WTC11 (cell line): ENCODE measurements around the gene PGRMC2. TPM values are rescaled to one million over a fixed set of nuclear protein-coding genes. Genes with fewer than 3 reads are reported as not detected.

Experiments used
- ATAC-seq: fragments of 200-7000 bp; cut with Tn5 transposase; 2 replicates; pipeline ENCODE4 v1.10.0; 2021; ENCODE audit warnings: mild to moderate bottlenecking, moderate library complexity
- CTCF ChIA-PET: fragments of 300-600 bp; sonication (Branson Sonifier 250); formaldehyde crosslinking; loops from one replicate; lab custom pipeline; 2021; ENCODE audit warnings: antibody characterized with exemption; lab: Charles Lee
- POLR2A ChIA-PET: fragments of 350-600 bp; sonication (Branson Sonifier 250); formaldehyde crosslinking; loops from one replicate; lab custom pipeline; 2021; ENCODE audit warnings: antibody characterized with exemption; lab: Charles Lee
- DNase-seq: peaks from one replicate; pipeline ENCODE4 v3.0.0; 2021; ENCODE audit warnings: low spot score
- H3K27ac Mint-ChIP-seq: 2 replicates; pipeline ENCODE4 v1.8.0; 2021; ENCODE audit warnings: mixed read lengths
- H3K27me3 Mint-ChIP-seq: 2 replicates; pipeline ENCODE4 v1.8.0; 2021; ENCODE audit warnings: low read depth, mild to moderate bottlenecking, moderate library complexity, mixed read lengths
- H3K36me3 Mint-ChIP-seq: 2 replicates; pipeline ENCODE4 v1.8.0; 2021; ENCODE audit warnings: mixed read lengths
- H3K4me1 Mint-ChIP-seq: 2 replicates; pipeline ENCODE4 v1.8.0; 2022; ENCODE audit warnings: mixed read lengths
- H3K4me3 Mint-ChIP-seq: 2 replicates; pipeline ENCODE4 v1.8.0; 2021; ENCODE audit warnings: mild to moderate bottlenecking, moderate library complexity, mixed read lengths
- H3K9me3 Mint-ChIP-seq: 2 replicates; pipeline ENCODE4 v1.8.0; 2021; ENCODE audit warnings: mixed read lengths
- ATF2 ChIP-seq: sonication (generic); formaldehyde crosslinking; IDR thresholded peaks from 2 replicates; pipeline ENCODE4 v1.8.1; 2022; ENCODE audit warnings: low read depth, missing genetic modification reagents, borderline replicate concordance
- CBFB ChIP-seq: sonication (generic); formaldehyde crosslinking; IDR thresholded peaks from 2 replicates; pipeline ENCODE4 v1.8.1; 2022; ENCODE audit warnings: mild to moderate bottlenecking, low read depth, missing genetic modification reagents
- CREM ChIP-seq: sonication (generic); formaldehyde crosslinking; IDR thresholded peaks from 2 replicates; pipeline ENCODE4 v1.8.1; 2022; ENCODE audit warnings: mild to moderate bottlenecking, missing genetic modification reagents, moderate library complexity
- CTCF ChIP-seq: fragments of 200-600 bp; IDR thresholded peaks from 2 replicates; pipeline ENCODE4 v1.8.0; 2022; ENCODE audit warnings: antibody characterized with exemption
- ETV6 ChIP-seq: sonication (generic); formaldehyde crosslinking; IDR thresholded peaks from 2 replicates; pipeline ENCODE4 v1.8.1; 2022; ENCODE audit warnings: mild to moderate bottlenecking, missing genetic modification reagents
- FOXP1 ChIP-seq: sonication (generic); formaldehyde crosslinking; IDR thresholded peaks from 2 replicates; pipeline ENCODE4 v1.8.0; 2022; ENCODE audit warnings: missing genetic modification reagents, mild to moderate bottlenecking, moderate library complexity, borderline replicate concordance
- FOXP4 ChIP-seq: sonication (generic); formaldehyde crosslinking; IDR thresholded peaks from 2 replicates; pipeline ENCODE4 v1.8.0; 2022; ENCODE audit warnings: mild to moderate bottlenecking, missing genetic modification reagents
- HMGXB4 ChIP-seq: sonication (generic); formaldehyde crosslinking; IDR thresholded peaks from 2 replicates; pipeline ENCODE4 v1.8.1; 2023; ENCODE audit warnings: mild to moderate bottlenecking, moderate library complexity, missing genetic modification reagents
- IRF2 ChIP-seq: sonication (generic); formaldehyde crosslinking; IDR thresholded peaks from 2 replicates; pipeline ENCODE4 v1.8.0; 2022; ENCODE audit warnings: low read depth, missing genetic modification reagents, borderline replicate concordance
- MAX ChIP-seq: sonication (generic); formaldehyde crosslinking; IDR thresholded peaks from 2 replicates; pipeline ENCODE4 v1.8.0; 2022; ENCODE audit warnings: mild to moderate bottlenecking, missing genetic modification reagents
- NFATC4 ChIP-seq: fragments of 250-450 bp; sonication (Bioruptor Pico); IDR thresholded peaks from 2 replicates; pipeline ENCODE4 v1.9.0; 2021; ENCODE audit warnings: mild to moderate bottlenecking
- NR2C2 ChIP-seq: sonication (generic); formaldehyde crosslinking; IDR thresholded peaks from 2 replicates; pipeline ENCODE4 v1.8.0; 2022; ENCODE audit warnings: mild to moderate bottlenecking, missing genetic modification reagents
- SOX15 ChIP-seq: fragments of 250-450 bp; sonication (Bioruptor Pico); IDR thresholded peaks from 2 replicates; pipeline ENCODE4 v1.9.0; 2021; ENCODE audit warnings: mild to moderate bottlenecking
- ZNF232 ChIP-seq: sonication (generic); formaldehyde crosslinking; IDR thresholded peaks from 2 replicates; pipeline ENCODE4 v1.8.0; 2022; ENCODE audit warnings: mild to moderate bottlenecking, missing genetic modification reagents
- ZNF263 ChIP-seq: sonication (generic); formaldehyde crosslinking; IDR thresholded peaks from 2 replicates; pipeline ENCODE4 v1.8.1; 2022; ENCODE audit warnings: low read depth, mild to moderate bottlenecking, moderate library complexity, missing genetic modification reagents
- total RNA-seq: library from RNA; stranded (reverse); gene quantifications from 3 replicates; pipeline ENCODE4 v1.2.3, GENCODE V29; 2021
- TF ChIP-seq, protein P1 (sequence below): sonication (generic); formaldehyde crosslinking; IDR thresholded peaks from 2 replicates; pipeline ENCODE4 v1.8.1; 2022; ENCODE audit warnings: missing genetic modification reagents, borderline replicate concordance
- TF ChIP-seq, protein P2 (sequence below): sonication (generic); formaldehyde crosslinking; IDR thresholded peaks from 2 replicates; pipeline ENCODE4 v1.8.0; 2022; ENCODE audit warnings: mild to moderate bottlenecking, missing genetic modification reagents
- TF ChIP-seq, protein P3 (sequence below): sonication (generic); formaldehyde crosslinking; IDR thresholded peaks from 2 replicates; pipeline ENCODE4 v1.8.0; 2022; ENCODE audit warnings: missing genetic modification reagents

Gene PGRMC2
- total RNA-seq, 1 experiment from 2014 or later, result 68.2 TPM

DNA sequence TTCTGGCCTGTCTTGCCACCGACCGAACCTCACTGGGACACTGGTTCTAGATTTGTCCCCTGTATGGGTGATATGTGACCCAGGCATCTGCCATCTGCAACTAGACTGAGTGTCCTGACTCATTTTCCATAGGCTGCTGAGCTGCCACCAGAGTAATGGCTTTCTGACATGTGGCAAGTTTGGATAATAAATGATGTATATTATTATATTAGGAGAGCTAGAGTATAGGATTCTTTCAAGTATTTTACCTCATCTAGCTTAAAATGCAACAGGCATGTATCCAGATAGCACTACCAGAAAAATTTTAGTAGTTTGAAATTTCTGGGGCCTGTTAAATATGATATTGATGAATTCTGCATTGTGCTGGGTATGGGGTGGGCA is 15.8 kb upstream of the PGRMC2 start (continued):
- no peak for TF ChIP-seq ATF2
- TF ChIP-seq FOXP1, result no peak
- TF ChIP-seq CBFB, result no peak
- no peak for TF ChIP-seq CTCF
- no peak for TF ChIP-seq SOX15
- no peak for TF ChIP-seq MAX (CRISPR knock-in tag)
- TF ChIP-seq, all 79 proteins: peak for 0

- CTCF ChIA-PET, result no interaction called here
- Mint-ChIP-seq H3K27me3 (no peaks in the 10 kb centered on the region), H3K4me1 (peaks cover 17% of the 10 kb centered on the region), H3K36me3 (peaks cover 7% of the 10 kb centered on the region), H3K4me3 (no peak overlapping the region), H3K9me3 (no peaks in the 10 kb centered on the region), H3K27ac (no peak overlapping the region)
- ATAC-seq (no peak), DNase-seq (no peak)
- POLR2A ChIA-PET, result no interaction called here
- TF ChIP-seq, protein P1, sequence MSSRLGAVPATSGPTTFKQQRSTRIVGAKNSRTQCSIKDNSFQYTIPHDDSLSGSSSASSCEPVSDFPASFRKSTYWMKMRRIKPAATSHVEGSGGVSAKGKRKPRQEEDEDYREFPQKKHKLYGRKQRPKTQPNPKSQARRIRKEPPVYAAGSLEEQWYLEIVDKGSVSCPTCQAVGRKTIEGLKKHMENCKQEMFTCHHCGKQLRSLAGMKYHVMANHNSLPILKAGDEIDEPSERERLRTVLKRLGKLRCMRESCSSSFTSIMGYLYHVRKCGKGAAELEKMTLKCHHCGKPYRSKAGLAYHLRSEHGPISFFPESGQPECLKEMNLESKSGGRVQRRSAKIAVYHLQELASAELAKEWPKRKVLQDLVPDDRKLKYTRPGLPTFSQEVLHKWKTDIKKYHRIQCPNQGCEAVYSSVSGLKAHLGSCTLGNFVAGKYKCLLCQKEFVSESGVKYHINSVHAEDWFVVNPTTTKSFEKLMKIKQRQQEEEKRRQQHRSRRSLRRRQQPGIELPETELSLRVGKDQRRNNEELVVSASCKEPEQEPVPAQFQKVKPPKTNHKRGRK (CRISPR knock-in tag), result no peak
- TF ChIP-seq NR2C2 (CRISPR knock-in tag) (no peak), IRF2 (CRISPR knock-in tag) (no peak), FOXP4 (CRISPR knock-in tag) (no peak), ETV6 (CRISPR knock-in tag) (no peak), ZNF263 (CRISPR knock-in tag) (no peak), NFATC4 (CRISPR knock-in tag) (no peak), CREM (CRISPR knock-in tag) (no peak), ZNF232 (no peak), CBFB (no peak), HMGXB4 (CRISPR knock-in tag) (no peak)
- TF ChIP-seq, protein P2, sequence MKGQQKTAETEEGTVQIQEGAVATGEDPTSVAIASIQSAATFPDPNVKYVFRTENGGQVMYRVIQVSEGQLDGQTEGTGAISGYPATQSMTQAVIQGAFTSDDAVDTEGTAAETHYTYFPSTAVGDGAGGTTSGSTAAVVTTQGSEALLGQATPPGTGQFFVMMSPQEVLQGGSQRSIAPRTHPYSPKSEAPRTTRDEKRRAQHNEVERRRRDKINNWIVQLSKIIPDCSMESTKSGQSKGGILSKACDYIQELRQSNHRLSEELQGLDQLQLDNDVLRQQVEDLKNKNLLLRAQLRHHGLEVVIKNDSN, result no peak
- TF ChIP-seq, protein P3, sequence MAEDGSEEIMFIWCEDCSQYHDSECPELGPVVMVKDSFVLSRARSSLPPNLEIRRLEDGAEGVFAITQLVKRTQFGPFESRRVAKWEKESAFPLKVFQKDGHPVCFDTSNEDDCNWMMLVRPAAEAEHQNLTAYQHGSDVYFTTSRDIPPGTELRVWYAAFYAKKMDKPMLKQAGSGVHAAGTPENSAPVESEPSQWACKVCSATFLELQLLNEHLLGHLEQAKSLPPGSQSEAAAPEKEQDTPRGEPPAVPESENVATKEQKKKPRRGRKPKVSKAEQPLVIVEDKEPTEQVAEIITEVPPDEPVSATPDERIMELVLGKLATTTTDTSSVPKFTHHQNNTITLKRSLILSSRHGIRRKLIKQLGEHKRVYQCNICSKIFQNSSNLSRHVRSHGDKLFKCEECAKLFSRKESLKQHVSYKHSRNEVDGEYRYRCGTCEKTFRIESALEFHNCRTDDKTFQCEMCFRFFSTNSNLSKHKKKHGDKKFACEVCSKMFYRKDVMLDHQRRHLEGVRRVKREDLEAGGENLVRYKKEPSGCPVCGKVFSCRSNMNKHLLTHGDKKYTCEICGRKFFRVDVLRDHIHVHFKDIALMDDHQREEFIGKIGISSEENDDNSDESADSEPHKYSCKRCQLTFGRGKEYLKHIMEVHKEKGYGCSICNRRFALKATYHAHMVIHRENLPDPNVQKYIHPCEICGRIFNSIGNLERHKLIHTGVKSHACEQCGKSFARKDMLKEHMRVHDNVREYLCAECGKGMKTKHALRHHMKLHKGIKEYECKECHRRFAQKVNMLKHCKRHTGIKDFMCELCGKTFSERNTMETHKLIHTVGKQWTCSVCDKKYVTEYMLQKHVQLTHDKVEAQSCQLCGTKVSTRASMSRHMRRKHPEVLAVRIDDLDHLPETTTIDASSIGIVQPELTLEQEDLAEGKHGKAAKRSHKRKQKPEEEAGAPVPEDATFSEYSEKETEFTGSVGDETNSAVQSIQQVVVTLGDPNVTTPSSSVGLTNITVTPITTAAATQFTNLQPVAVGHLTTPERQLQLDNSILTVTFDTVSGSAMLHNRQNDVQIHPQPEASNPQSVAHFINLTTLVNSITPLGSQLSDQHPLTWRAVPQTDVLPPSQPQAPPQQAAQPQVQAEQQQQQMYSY, result no peak
These were observed 14.4 kb upstream of the PGRMC2 start for GRCh38 chr4:128301979-128302378.
